Liver (tissue), 9 donors: ENCODE data around the gene CEACAM6. TPM values are rescaled to one million over a fixed set of nuclear protein-coding genes. Genes with fewer than 3 reads are reported as not detected.
A peak's percentile ranks its signal among the peaks of the same experiment; 100 is the strongest.
"Not testable (repeated sequence)": the region's sequence is repeated elsewhere in the genome, so short reads cannot be mapped to it uniquely, and the experiment has no call there.

Source experiments
- DNase-seq: peaks from one replicate; pipeline ENCODE4 v3.0.0-alpha.2; 2017; ENCODE audit warnings: low spot score
- H3K27ac ChIP-seq, 2 donors: one replicate each; pipeline ENCODE4 v1.7.0; 2013; ENCODE audit warnings: inconsistent platforms in 2 of 2, low read length in 2 of 2, control low read depth in 1 of 2, low read depth in 1 of 2, mild to moderate bottlenecking in 1 of 2
- H3K27me3 ChIP-seq, 4 donors: one replicate each; pipeline versions ENCODE4 v1.6.1 to v1.7.0; 2013; ENCODE audit warnings: low read length in 3 of 4, inconsistent platforms in 1 of 4, mild to moderate bottlenecking in 1 of 4, moderate library complexity in 1 of 4; ENCODE audit not compliant: control insufficient read depth in 4 of 4, insufficient read depth in 4 of 4
- H3K36me3 ChIP-seq, 4 donors: one replicate each; pipeline versions ENCODE4 v1.6.1 to v1.7.0; 2013; ENCODE audit warnings: low read length in 3 of 4, mild to moderate bottlenecking in 3 of 4, low read depth in 1 of 4, moderate library complexity in 1 of 4; ENCODE audit not compliant: control insufficient read depth in 4 of 4, insufficient read depth in 3 of 4
- H3K4me1 ChIP-seq, 4 donors: one replicate each; pipeline versions ENCODE4 v1.6.1 to v1.7.0; 2013; ENCODE audit warnings: low read length in 3 of 4, mild to moderate bottlenecking in 3 of 4, moderate library complexity in 1 of 4; ENCODE audit not compliant: control insufficient read depth in 4 of 4, insufficient read depth in 4 of 4
- H3K4me3 ChIP-seq, 3 donors: one replicate each; pipeline versions ENCODE4 v1.6.1 to v1.7.0; 2013; ENCODE audit warnings: low read length in 3 of 3, control low read depth in 1 of 3, low read depth in 1 of 3, mild to moderate bottlenecking in 1 of 3
- H3K9ac ChIP-seq, 2 donors: one replicate each; pipeline ENCODE4 v1.7.0; 2013; ENCODE audit warnings: low read length in 2 of 2, mild to moderate bottlenecking in 2 of 2, moderate library complexity in 2 of 2, control low read depth in 1 of 2, low read depth in 1 of 2
- H3K9me3 ChIP-seq, 4 donors: one replicate each; pipeline versions ENCODE4 v1.6.1 to v1.7.0; 2013; ENCODE audit warnings: low read length in 3 of 4; ENCODE audit not compliant: control insufficient read depth in 4 of 4
- EGR1 ChIP-seq, 2 donors: IDR thresholded peaks; 2 replicates each; pipeline ENCODE4 v1.6.1; 2016 to 2018; ENCODE audit warnings: antibody characterized with exemption in 2 of 2, low read depth in 2 of 2
- FOXA1 ChIP-seq: IDR thresholded peaks from 2 replicates; pipeline ENCODE4 v1.6.1; 2016; ENCODE audit warnings: antibody characterized with exemption
- FOXA2 ChIP-seq: IDR thresholded peaks from 2 replicates; pipeline ENCODE4 v1.6.1; 2016; ENCODE audit warnings: antibody characterized with exemption
- HNF4A ChIP-seq, 2 donors: conservative IDR thresholded peaks; 2 replicates each; pipeline ENCODE4 v1.6.1; 2016; ENCODE audit warnings: antibody characterized with exemption in 2 of 2, mild to moderate bottlenecking in 2 of 2
- HNF4G ChIP-seq: IDR thresholded peaks from 2 replicates; pipeline ENCODE4 v1.6.1; 2016; ENCODE audit warnings: antibody characterized with exemption
- JUND ChIP-seq, 2 donors: IDR thresholded peaks; 2 replicates each; pipeline ENCODE4 v1.6.1; 2016; ENCODE audit warnings: antibody characterized with exemption in 2 of 2
- RXRA ChIP-seq, 2 donors: IDR thresholded peaks; 2 replicates each; pipeline ENCODE4 v1.6.1; 2017 to 2018; ENCODE audit warnings: antibody characterized with exemption in 2 of 2, mild to moderate bottlenecking in 1 of 2
- SP1 ChIP-seq: IDR thresholded peaks from 2 replicates; pipeline ENCODE4 v1.6.1; 2018; ENCODE audit warnings: antibody characterized with exemption, mild to moderate bottlenecking
- YY1 ChIP-seq: IDR thresholded peaks from 2 replicates; pipeline ENCODE4 v1.6.1; 2016; ENCODE audit warnings: antibody characterized with exemption, mild to moderate bottlenecking
- WGBS: extraction: QIAGEN DNeasy Blood & Tissue Kit; methylation state at CpG from one replicate; pipeline ENCODE4 v1.1.7; 2013; 5-methylcytosine and 5-hydroxymethylcytosine counted together
- polyA plus RNA-seq, 2 donors: library from polyadenylated mRNA; stranded (reverse) in 1 of 2; unstranded in 1 of 2; fragments of 200-250 nt in 1 of 2; fragments of >200 nt in 1 of 2; fragmentation: Nextera tagmentation in 1 of 2; extraction: Ambion mirVana in 1 of 2; gene quantifications; one replicate each; pipeline versions ENCODE4 v1.2.1 to v1.2.3, GENCODE V29; 2013 to 2015
- total RNA-seq, 2 donors: library from RNA; depleted of rRNA; stranded (reverse); fragments of >200 nt; gene quantifications; one replicate each; pipeline ENCODE4 v1.2.3, GENCODE V29; 2014
- TF ChIP-seq, protein P1 (sequence below): IDR thresholded peaks from 2 replicates; pipeline ENCODE4 v1.6.1; 2016; ENCODE audit warnings: antibody characterized with exemption
- TF ChIP-seq, protein P2 (sequence below): IDR thresholded peaks from 2 replicates; pipeline ENCODE4 v1.6.1; 2016; ENCODE audit warnings: antibody characterized with exemption, mild to moderate bottlenecking
- TF ChIP-seq, protein P3 (sequence below): IDR thresholded peaks from 2 replicates; pipeline ENCODE4 v1.6.1; 2016; ENCODE audit warnings: antibody characterized with exemption
- donor health status: healthy.
- donor health status: healthy.
- donor health status: healthy.
- donor health status: healthy.
- donor health status: healthy.

CEACAM6 gene
- total and polyA plus RNA-seq, 4 donors, result 0.08 to 2.4 (median 0.28) TPM; not detected in 1

DNA sequence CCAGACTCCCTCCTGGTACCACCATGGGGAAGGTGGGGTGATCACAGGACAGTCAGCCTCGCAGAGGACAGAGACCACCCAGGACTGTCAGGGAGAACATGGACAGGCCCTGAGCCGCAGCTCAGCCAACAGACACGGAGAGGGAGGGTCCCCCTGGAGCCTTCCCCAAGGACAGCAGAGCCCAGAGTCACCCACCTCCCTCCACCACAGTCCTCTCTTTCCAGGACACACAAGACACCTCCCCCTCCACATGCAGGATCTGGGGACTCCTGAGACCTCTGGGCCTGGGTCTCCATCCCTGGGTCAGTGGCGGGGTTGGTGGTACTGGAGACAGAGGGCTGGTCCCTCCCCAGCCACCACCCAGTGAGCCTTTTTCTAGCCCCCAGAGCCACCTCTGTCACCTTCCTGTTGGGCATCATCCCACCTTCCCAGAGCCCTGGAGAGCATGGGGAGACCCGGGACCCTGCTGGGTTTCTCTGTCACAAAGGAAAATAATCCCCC is 47.4 kb upstream of the CEACAM6 start:
- WGBS, result 76% methylated on average over 5 of the region's 5 CpGs
- no peak for TF ChIP-seq RXRA (IDR thresholded peaks at IDR 0.05)
- TF ChIP-seq HNF4G, result no peak
- no peak for TF ChIP-seq YY1
- no peak for TF ChIP-seq FOXA2
- TF ChIP-seq, protein P1, sequence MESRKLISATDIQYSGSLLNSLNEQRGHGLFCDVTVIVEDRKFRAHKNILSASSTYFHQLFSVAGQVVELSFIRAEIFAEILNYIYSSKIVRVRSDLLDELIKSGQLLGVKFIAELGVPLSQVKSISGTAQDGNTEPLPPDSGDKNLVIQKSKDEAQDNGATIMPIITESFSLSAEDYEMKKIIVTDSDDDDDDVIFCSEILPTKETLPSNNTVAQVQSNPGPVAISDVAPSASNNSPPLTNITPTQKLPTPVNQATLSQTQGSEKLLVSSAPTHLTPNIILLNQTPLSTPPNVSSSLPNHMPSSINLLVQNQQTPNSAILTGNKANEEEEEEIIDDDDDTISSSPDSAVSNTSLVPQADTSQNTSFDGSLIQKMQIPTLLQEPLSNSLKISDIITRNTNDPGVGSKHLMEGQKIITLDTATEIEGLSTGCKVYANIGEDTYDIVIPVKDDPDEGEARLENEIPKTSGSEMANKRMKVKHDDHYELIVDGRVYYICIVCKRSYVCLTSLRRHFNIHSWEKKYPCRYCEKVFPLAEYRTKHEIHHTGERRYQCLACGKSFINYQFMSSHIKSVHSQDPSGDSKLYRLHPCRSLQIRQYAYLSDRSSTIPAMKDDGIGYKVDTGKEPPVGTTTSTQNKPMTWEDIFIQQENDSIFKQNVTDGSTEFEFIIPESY, result no peak
- TF ChIP-seq EGR1 (IDR thresholded peaks at IDR 0.05; ENCODE audit: low read depth in 2 of 2), result no peak
- no peak for TF ChIP-seq FOXA1
- TF ChIP-seq HNF4A (conservative IDR thresholded peaks at IDR 0.05), result no peak
- TF ChIP-seq, protein P2, sequence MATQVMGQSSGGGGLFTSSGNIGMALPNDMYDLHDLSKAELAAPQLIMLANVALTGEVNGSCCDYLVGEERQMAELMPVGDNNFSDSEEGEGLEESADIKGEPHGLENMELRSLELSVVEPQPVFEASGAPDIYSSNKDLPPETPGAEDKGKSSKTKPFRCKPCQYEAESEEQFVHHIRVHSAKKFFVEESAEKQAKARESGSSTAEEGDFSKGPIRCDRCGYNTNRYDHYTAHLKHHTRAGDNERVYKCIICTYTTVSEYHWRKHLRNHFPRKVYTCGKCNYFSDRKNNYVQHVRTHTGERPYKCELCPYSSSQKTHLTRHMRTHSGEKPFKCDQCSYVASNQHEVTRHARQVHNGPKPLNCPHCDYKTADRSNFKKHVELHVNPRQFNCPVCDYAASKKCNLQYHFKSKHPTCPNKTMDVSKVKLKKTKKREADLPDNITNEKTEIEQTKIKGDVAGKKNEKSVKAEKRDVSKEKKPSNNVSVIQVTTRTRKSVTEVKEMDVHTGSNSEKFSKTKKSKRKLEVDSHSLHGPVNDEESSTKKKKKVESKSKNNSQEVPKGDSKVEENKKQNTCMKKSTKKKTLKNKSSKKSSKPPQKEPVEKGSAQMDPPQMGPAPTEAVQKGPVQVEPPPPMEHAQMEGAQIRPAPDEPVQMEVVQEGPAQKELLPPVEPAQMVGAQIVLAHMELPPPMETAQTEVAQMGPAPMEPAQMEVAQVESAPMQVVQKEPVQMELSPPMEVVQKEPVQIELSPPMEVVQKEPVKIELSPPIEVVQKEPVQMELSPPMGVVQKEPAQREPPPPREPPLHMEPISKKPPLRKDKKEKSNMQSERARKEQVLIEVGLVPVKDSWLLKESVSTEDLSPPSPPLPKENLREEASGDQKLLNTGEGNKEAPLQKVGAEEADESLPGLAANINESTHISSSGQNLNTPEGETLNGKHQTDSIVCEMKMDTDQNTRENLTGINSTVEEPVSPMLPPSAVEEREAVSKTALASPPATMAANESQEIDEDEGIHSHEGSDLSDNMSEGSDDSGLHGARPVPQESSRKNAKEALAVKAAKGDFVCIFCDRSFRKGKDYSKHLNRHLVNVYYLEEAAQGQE, result no peak
- TF ChIP-seq, protein P3, sequence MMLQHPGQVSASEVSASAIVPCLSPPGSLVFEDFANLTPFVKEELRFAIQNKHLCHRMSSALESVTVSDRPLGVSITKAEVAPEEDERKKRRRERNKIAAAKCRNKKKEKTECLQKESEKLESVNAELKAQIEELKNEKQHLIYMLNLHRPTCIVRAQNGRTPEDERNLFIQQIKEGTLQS, result no peak
- no peak for TF ChIP-seq SP1
- no peaks in the 10 kb centered on the region for H3K4me1 ChIP-seq
- no peak overlapping the region for H3K9ac ChIP-seq
- no peak overlapping the region for H3K27ac ChIP-seq
- H3K4me3 ChIP-seq, result no peak overlapping the region
- peaks cover 0 to 5% (median 2%) of the 10 kb centered on the region in 4 donors for H3K27me3 ChIP-seq
- DNase-seq, result peak; percentile 28
- H3K9me3 ChIP-seq, result no peaks in the 10 kb centered on the region
- H3K36me3 ChIP-seq, result no peaks in the 10 kb centered on the region

DNA sequence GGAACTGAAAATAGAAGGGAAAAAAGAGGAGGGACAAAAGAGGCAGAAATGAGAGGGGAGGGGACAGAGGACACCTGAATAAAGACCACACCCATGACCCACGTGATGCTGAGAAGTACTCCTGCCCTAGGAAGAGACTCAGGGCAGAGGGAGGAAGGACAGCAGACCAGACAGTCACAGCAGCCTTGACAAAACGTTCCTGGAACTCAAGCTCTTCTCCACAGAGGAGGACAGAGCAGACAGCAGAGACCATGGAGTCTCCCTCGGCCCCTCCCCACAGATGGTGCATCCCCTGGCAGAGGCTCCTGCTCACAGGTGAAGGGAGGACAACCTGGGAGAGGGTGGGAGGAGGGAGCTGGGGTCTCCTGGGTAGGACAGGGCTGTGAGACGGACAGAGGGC is 46.8 kb upstream of the CEACAM6 start, which contains the start of gene CEACAM5:
CEACAM5 (plus strand) TSS at position 146 of the 400 bp plus-strand sequence; CDS start at position 252, 106 bp downstream.
- Histone ChIP-seq H3K36me3 (no peaks in the 10 kb centered on the region), H3K4me1 (no peaks in the 10 kb centered on the region), H3K27ac (no peak within 1 kb of the TSS), H3K4me3 (no peak within 1 kb of the TSS), H3K27me3 (peaks cover 0 to 8% (median 2%) of the 10 kb centered on the region in 4 donors), H3K9me3 (no peaks in the 10 kb centered on the region), H3K9ac (no peak within 1 kb of the TSS)
- DNase-seq, result peak; percentile 21
- 28% methylated on average over 4 of the region's 4 CpGs for WGBS
- TF ChIP-seq, protein P1, result no peak
- TF ChIP-seq JUND (IDR thresholded peaks at IDR 0.05), result no peak

DNA sequence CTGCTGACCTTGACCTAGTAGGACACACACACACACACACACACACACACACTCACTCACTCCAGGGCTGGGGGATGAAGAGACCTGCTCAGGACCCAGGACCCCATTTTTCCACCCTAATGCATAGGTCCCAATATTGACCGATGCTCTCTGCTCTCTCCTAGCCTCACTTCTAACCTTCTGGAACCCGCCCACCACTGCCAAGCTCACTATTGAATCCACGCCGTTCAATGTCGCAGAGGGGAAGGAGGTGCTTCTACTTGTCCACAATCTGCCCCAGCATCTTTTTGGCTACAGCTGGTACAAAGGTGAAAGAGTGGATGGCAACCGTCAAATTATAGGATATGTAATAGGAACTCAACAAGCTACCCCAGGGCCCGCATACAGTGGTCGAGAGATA is 45.8 kb upstream of the CEACAM6 start:
- H3K4me3 ChIP-seq, H3K27me3 ChIP-seq, H3K36me3 ChIP-seq, H3K9me3 ChIP-seq, H3K4me1 ChIP-seq, H3K27ac ChIP-seq, DNase-seq, H3K9ac ChIP-seq: not testable (repeated sequence)
- whole genome bisulfite sequencing, result 74% methylated on average over 8 of the region's 8 CpGs
